HEK293T (cell line): ENCODE measurements around the gene ARHGAP33.

Source experiments
- CTCF ChIA-PET: fragments of 350-600 bp; formaldehyde crosslinking; extraction: SDS; loops from one replicate; lab custom pipeline; 2021; ENCODE audit warnings: antibody characterized with exemption, inconsistent platforms; lab: Yijun Ruan, JAX
- POLR2A ChIA-PET: fragments of 350-600 bp; formaldehyde crosslinking; extraction: SDS; loops from one replicate; lab custom pipeline; 2020; ENCODE audit warnings: antibody characterized with exemption, inconsistent platforms; lab: Yijun Ruan, JAX
- DNase-seq: peaks from one replicate; pipeline ENCODE4 v3.0.0; 2012; ENCODE audit warnings: mixed read lengths; ENCODE audit errors: extremely low spot score
- ARNT ChIP-seq: fragments of 450-650 bp; IDR thresholded peaks from 2 replicates; pipeline ENCODE4 v1.6.1; 2017; ENCODE audit warnings: mild to moderate bottlenecking
- BHLHE40 ChIP-seq: fragments of 450-650 bp; IDR thresholded peaks from 2 replicates; pipeline ENCODE4 v1.6.1; 2016; ENCODE audit warnings: mild to moderate bottlenecking, moderate library complexity, borderline replicate concordance
- CTBP1 ChIP-seq: fragments of 450-650 bp; IDR thresholded peaks from 2 replicates; pipeline ENCODE4 v1.6.1; 2016; ENCODE audit warnings: borderline replicate concordance
- ELF4 ChIP-seq: fragments of 450-650 bp; IDR thresholded peaks from 2 replicates; pipeline ENCODE4 v1.6.1; 2017; ENCODE audit warnings: antibody characterized with exemption
- FOXA1 ChIP-seq: fragments of 450-650 bp; IDR thresholded peaks from 2 replicates; pipeline ENCODE4 v1.6.1; 2016; ENCODE audit warnings: mild to moderate bottlenecking
- FOXK2 ChIP-seq: fragments of 450-650 bp; IDR thresholded peaks from 2 replicates; pipeline ENCODE4 v1.6.1; 2016; ENCODE audit warnings: mild to moderate bottlenecking
- FOXM1 ChIP-seq: fragments of 450-650 bp; IDR thresholded peaks from 2 replicates; pipeline ENCODE4 v1.6.1; 2017; ENCODE audit warnings: mild to moderate bottlenecking, borderline replicate concordance
- HDGF ChIP-seq: fragments of 450-650 bp; IDR thresholded peaks from 2 replicates; pipeline ENCODE4 v1.6.1; 2017; ENCODE audit warnings: antibody characterized with exemption, borderline replicate concordance
- L3MBTL2 ChIP-seq: fragments of 450-650 bp; conservative IDR thresholded peaks from 2 replicates; pipeline ENCODE4 v1.6.1; 2016; ENCODE audit warnings: mild to moderate bottlenecking
- LEF1 ChIP-seq: fragments of 450-650 bp; IDR thresholded peaks from 2 replicates; pipeline ENCODE4 v1.6.1; 2017; ENCODE audit warnings: mild to moderate bottlenecking, borderline replicate concordance
- NFRKB ChIP-seq: fragments of 450-650 bp; IDR thresholded peaks from 2 replicates; pipeline ENCODE4 v1.6.1; 2016; ENCODE audit warnings: mild to moderate bottlenecking, moderate library complexity
- SP1 ChIP-seq: fragments of 450-650 bp; IDR thresholded peaks from 2 replicates; pipeline ENCODE4 v1.6.1; 2017
- SUZ12 ChIP-seq: fragments of 450-650 bp; IDR thresholded peaks from 2 replicates; pipeline ENCODE4 v1.6.1; 2016; ENCODE audit warnings: mild to moderate bottlenecking
- TARDBP ChIP-seq: fragments of 450-650 bp; IDR thresholded peaks from 2 replicates; pipeline ENCODE4 v1.6.1; 2016
- ZNF384 ChIP-seq: fragments of 450-650 bp; IDR thresholded peaks from 2 replicates; pipeline ENCODE4 v1.6.1; 2016
- TF ChIP-seq, protein P1 (sequence below): fragments of 450-650 bp; IDR thresholded peaks from 2 replicates; pipeline ENCODE4 v1.6.1; 2016

ARHGAP33 gene

DNA sequence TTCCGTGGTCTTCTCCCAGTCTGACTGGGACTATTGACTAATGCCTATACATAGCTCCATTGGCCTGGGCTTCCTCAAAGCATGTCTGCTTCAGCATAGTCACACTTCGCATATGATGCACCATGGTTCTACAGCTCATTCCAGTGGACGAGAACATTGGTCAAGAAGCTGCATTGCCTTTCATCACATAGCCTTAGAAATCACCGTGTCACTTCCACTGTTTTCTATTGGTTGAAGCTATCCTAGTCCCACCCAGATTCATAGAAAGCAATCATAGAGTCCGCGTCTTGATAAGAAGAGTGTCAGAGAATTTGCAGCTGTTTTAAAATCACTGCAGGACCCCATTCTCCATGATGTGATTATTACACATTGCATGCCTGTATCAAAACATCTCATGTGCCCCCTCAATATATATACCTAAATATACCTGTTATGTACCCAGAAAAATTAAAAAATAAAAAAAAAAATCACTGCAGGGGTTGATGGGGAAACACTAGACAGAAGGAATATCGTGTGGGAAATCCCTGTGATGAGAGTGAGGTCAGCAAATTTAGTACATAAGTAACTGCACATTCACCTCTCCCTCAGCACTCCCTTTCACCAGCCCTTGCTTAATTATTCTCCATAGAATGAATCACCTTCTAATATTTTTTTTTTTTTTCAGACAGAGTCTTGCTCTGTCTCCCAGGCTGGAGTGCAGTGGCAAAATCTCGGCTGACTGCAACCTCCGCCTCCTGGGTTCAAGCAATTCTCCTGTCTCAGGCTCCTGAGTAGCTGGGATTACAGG lies 2.2 kb upstream of the ARHGAP33 start:
- CTCF ChIA-PET, result no interaction called here
- no peak for DNase-seq
- no peak for TF ChIP-seq FOXK2
- TF ChIP-seq ELF4, result no peak
- TF ChIP-seq NFRKB, result no peak
- TF ChIP-seq HDGF, result no peak
- no peak for TF ChIP-seq TARDBP
- POLR2A ChIA-PET, result interaction anchor here (0.5 to 1.6 kb wide), 3 partner anchors 16 to 27 kb away, joined by 3 to 9 read pairs (median 3); partner anchors contain the start of genes HSPB6 and LIN37

DNA sequence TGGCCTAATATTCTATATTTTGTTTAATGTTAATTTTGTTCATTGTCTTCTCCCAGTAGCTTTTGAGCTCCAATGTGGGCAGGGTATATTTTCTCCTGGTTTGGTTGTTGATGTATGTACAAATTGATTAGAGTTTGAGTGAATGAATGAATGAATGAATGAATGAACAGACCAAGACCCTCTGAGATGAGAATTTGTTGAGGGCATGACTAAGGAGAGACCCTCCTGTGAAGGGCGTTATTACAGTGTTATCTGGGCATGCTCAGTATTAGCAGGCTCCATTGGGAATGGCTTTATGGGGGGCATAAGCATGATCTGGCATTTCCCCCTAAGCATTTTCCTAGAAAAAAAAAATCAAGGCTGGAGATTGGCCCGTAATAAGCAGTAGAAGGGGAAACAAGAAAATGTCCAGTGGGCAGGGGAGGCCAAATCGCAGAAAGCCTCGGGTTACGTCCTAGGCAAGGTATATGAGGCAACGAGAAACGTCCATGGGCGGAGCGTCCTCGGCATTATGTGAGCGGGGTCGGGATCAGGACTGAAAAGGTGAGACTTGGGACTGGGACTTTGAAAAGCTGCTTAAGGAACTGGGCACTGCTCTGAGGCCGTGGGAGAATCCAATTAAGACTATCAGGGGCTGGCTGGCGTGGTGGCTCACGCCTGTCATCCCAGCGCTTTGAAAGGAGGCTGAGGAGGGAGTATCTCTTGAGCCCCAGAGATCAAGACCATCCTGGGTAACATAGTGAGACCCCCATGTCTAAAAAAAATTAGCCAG lies 904 bp upstream of the ARHGAP33 start:
- TF ChIP-seq SP1 (no peak), SUZ12 (no peak), TARDBP (no peak)
- DNase-seq, result no peak
- ChIA-PET POLR2A (interaction anchor here (0.9 to 1.0 kb wide), 2 partner anchors 17 to 26 kb away, joined by 3 to 6 read pairs; partner anchors contain the start of genes HSPB6 and LIN37), CTCF (no interaction called here)

DNA sequence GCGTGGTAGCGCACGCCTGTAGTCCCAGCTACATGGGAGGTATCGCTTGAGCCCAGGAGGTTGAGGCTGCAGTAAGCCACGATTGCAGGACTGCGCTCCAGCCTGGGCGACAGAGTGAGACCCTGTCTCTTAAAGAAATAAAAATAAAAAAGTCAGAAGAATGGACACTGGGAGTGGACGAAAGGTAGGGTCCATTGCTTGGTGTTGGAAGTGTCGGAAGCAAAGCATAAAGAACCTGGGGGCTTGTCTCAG lies 392 bp upstream of the ARHGAP33 start:
- DNase-seq, result no peak
- ChIA-PET CTCF (no interaction called here), POLR2A (interaction anchor here (0.9 kb wide), 1 partner anchor 27 kb away, joined by 6 read pairs; the partner anchor contains the start of gene LIN37)
- TF ChIP-seq, protein P1, sequence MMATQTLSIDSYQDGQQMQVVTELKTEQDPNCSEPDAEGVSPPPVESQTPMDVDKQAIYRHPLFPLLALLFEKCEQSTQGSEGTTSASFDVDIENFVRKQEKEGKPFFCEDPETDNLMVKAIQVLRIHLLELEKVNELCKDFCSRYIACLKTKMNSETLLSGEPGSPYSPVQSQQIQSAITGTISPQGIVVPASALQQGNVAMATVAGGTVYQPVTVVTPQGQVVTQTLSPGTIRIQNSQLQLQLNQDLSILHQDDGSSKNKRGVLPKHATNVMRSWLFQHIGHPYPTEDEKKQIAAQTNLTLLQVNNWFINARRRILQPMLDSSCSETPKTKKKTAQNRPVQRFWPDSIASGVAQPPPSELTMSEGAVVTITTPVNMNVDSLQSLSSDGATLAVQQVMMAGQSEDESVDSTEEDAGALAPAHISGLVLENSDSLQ, result no peak
- 0 out of 2 replicates have a peak, but pooled peaks have one; percentile 24 for TF ChIP-seq L3MBTL2

DNA sequence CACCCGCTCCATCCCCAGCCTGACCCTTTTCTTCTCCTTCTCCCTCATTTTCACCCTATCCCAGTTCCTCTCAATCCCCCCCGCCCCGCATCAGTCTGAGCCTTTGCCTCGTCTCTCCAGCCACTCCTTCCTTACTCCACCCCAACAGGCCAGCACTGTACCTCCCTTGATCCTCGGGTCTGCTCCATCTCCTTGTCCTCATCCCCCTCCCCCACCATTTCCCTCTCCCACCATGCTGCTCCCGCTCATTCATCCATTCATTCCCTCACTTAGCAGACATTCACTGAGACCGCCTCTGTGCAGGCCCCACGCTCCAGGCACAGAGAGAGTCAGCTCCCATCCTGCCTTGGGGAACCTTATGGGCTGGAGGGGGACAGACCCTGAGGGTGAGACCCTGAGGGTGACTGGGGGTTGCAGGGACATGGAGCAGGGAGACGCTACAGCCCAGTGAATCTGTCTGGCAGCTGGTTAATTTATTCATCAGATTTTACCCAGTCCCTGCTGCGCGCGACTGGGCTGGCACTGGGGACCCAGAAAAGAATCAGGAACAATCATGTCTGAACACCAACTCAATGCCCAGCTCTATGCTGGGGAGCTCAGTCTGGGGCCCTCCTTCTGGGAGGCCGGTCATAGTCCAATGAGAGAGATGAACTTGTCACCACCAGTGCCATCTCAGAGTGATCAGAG lies 881 bp downstream of the ARHGAP33 start:
- POLR2A ChIA-PET, result no interaction called here
- TF ChIP-seq, protein P1, result no peak
- TF ChIP-seq FOXK2, result no peak
- TF ChIP-seq LEF1, result no peak
- no peak for TF ChIP-seq BHLHE40
- TF ChIP-seq ZNF384, result no peak
- TF ChIP-seq SUZ12, result no peak
- TF ChIP-seq L3MBTL2, result no peak
- no peak for TF ChIP-seq NFRKB
- no peak for TF ChIP-seq HDGF
- TF ChIP-seq FOXA1, result no peak
- TF ChIP-seq SP1, result no peak
- no peak for TF ChIP-seq FOXM1
- no peak for TF ChIP-seq CTBP1
- TF ChIP-seq ARNT, result no peak
- no peak for TF ChIP-seq ELF4
- TF ChIP-seq TARDBP, result no peak
- CTCF ChIA-PET, result no interaction called here
- DNase-seq, result no peak

DNA sequence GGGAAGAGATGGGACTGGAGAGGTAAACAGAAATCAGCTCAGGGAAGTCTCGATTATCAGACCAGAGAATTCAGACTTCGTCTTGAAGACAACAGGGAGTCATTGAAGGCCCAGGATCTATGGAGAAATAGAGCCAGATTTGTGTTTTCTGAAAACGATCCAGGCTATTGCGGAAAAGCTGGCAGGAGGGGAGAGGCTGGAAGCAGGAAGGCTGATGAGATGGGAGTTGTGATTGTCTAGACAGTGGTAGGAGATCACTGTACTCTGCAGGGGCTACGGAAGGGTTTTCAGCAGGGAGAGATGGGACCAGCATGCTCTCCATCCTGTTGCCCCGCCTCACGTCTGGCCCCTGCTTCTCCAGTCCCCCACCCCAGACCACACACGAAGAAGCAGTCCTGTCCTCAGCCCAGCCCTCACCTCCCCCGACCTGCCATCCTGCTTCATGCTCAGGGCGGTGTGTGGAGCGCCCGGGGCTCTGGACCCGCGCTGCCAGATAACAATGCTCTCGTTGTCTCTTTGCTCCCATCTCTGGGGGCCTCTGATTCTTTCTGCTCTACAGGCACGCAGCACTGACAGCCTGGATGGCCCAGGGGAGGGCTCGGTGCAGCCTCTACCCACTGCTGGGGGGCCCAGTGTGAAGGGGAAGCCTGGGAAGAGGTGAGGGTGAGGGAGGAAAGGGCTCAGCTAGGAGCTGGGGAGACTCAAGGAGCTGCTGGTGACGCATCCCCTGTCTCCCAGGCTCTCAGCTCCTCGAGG lies 1.9 kb downstream of the ARHGAP33 start:
- POLR2A ChIA-PET, result no interaction called here
- CTCF ChIA-PET, result no interaction called here
- TF ChIP-seq ARNT (no peak), NFRKB (no peak), ZNF384 (no peak), FOXK2 (no peak)
- no peak for DNase-seq

GRCh38 chr19:35777961-35778360 lies 2.6 kb downstream of the ARHGAP33 start:
- CTCF ChIA-PET, result no interaction called here
- POLR2A ChIA-PET, result no interaction called here
- DNase-seq, result no peak
- TF ChIP-seq, protein P1, result no peak
- TF ChIP-seq SUZ12, result no peak
- no peak for TF ChIP-seq FOXK2
- no peak for TF ChIP-seq NFRKB
- no peak for TF ChIP-seq FOXM1
- no peak for TF ChIP-seq SP1
